GM21381 (cell line): Measurements from ENCODE around the gene MERTK.
"Not testable (repeated sequence)": the region's sequence is repeated elsewhere in the genome, so short reads cannot be mapped to it uniquely, and the experiment has no call there.

Experiments used
- ATAC-seq: cut with Tn5 transposase; IDR thresholded peaks from one replicate; pipeline ENCODE4 v1.9.1; 2021; ENCODE audit warnings: mild to moderate bottlenecking, moderate library complexity; ENCODE audit not compliant: unreplicated experiment

The MERTK gene

GRCh38 chr2:111944531-111945210, 46.3 kb downstream of the MERTK start:
- no peak for ATAC-seq

GRCh38 chr2:111945444-111946293, 47.3 kb downstream of the MERTK start:
- ATAC-seq = no peak

GRCh38 chr2:111946294-111947114, 48.1 kb downstream of the MERTK start:
- no peak for ATAC-seq

- ATAC-seq = no peak
Measured at GRCh38 chr2:111947219-111947618, 48.8 kb downstream of the MERTK start.

GRCh38 chr2:111948832-111949231, 50.4 kb downstream of the MERTK start:
- ATAC-seq = no peak

GRCh38 chr2:111950236-111950635, 51.8 kb downstream of the MERTK start:
- no peak for ATAC-seq

- no peak for ATAC-seq
Measured at GRCh38 chr2:111951486-111951885, 53.1 kb downstream of the MERTK start.

GRCh38 chr2:111952871-111953452, 54.6 kb downstream of the MERTK start:
- ATAC-seq = no peak

GRCh38 chr2:111954602-111955332, 56.4 kb downstream of the MERTK start:
- no peak for ATAC-seq

- no peak for ATAC-seq
Measured at GRCh38 chr2:111957872-111958354, 59.5 kb downstream of the MERTK start.

GRCh38 chr2:111958901-111959300, 60.5 kb downstream of the MERTK start:
- no peak for ATAC-seq

GRCh38 chr2:111961663-111962062, 63.3 kb downstream of the MERTK start:
- no peak for ATAC-seq

GRCh38 chr2:111963086-111963485, 64.7 kb downstream of the MERTK start:
- not testable (repeated sequence) for ATAC-seq

GRCh38 chr2:111963508-111963907, 65.1 kb downstream of the MERTK start:
- not testable (repeated sequence) for ATAC-seq

GRCh38 chr2:111965062-111965461, 66.7 kb downstream of the MERTK start:
- no peak for ATAC-seq

- no peak for ATAC-seq
Measured at GRCh38 chr2:111966241-111966640, 67.8 kb downstream of the MERTK start.

GRCh38 chr2:111967018-111967417, 68.6 kb downstream of the MERTK start:
- no peak for ATAC-seq

GRCh38 chr2:111970453-111970852, 72.0 kb downstream of the MERTK start:
- no peak for ATAC-seq

- ATAC-seq = no peak
Measured at GRCh38 chr2:111972955-111973565, 74.7 kb downstream of the MERTK start.

GRCh38 chr2:111973701-111974100, 75.3 kb downstream of the MERTK start:
- ATAC-seq = no peak
